Panc1 (cell line): ENCODE data around the gene XPNPEP3.

Source experiments
- CTCF ChIP-seq: fragments of 450-650 bp; IDR thresholded peaks from 2 replicates; pipeline ENCODE4 v1.5.1; 2017; ENCODE audit warnings: mild to moderate bottlenecking
- POLR2AphosphoS5 ChIP-seq: IDR thresholded peaks from 2 replicates; pipeline ENCODE4 v1.6.1; 2012; ENCODE audit warnings: mild to moderate bottlenecking, low read depth, low read length, moderate library complexity
- REST ChIP-seq, 2 experiments: IDR thresholded peaks; 2 replicates each; pipeline ENCODE4 v1.6.1; 2011 to 2012; ENCODE audit warnings: low read depth in 2 of 2, control low read depth in 1 of 2, low read length in 1 of 2, mild to moderate bottlenecking in 1 of 2, moderate library complexity in 1 of 2; ENCODE audit not compliant: insufficient read depth in 1 of 2
- SIN3A ChIP-seq: IDR thresholded peaks from 2 replicates; pipeline ENCODE4 v1.6.1; 2012; ENCODE audit warnings: low read depth, mild to moderate bottlenecking, low read length, moderate library complexity, borderline replicate concordance; ENCODE audit not compliant: insufficient read depth
- TCF7L2 ChIP-seq: IDR thresholded peaks from 2 replicates; pipeline ENCODE4 v1.6.1; 2011; ENCODE audit warnings: mild to moderate bottlenecking, low read depth, low read length, inconsistent platforms

DNA sequence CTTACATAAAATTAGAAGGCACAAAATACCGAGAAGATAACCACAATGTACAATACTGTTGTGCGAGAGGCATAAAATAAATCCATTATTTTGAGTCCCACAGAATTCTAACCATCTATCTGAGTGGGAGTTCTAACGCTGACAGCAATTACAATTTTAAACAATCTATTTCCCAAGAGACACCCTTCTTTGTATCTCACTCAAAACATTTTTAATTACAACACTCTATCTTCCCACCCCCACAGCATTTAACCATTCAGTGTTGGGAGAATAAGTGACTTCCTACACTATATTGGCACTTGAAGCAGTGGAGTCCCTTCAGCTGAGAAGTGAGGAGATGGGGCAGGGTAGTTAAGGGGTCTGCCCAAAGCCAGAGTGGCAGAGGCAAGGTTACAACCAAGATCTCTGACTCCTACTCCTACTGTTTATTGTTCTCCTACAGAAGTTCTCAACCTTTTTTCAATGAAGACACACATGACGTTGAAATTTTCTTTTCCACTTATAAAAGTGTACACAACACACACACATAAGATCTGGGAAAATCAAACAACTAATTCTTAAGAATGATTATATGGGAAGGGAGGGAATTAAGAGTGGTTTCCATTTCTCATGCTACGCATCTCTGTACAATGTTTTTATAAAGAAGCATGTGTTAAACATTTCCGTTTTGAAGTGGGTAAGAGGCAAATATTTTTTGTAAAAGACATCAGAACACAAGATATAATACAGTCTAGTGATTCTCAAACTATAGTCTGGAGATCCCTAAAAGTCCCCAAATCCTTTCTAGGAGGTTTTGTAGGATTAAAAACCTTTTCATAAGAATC is 48.7 kb upstream of the XPNPEP3 start:
- TF ChIP-seq CTCF (no peak), POLR2AphosphoS5 (no peak), REST (IDR thresholded peaks at IDR 0.05; ENCODE audit: insufficient read depth in 1 of 2, low read depth in 2 of 2, low read length in 1 of 2) (no peak), TCF7L2 (no peak), SIN3A (no peak)
